ENCODE data around the gene GINS1.

- TF ChIP-seq EZH2 (IDR thresholded peaks at IDR 0.05; ENCODE audit: borderline replicate concordance, low read length) (no peak), CTCF (IDR thresholded peaks at IDR 0.05; ENCODE audit: low read length) (no peak)
These were observed 73.9 kb downstream of the GINS1 start for GRCh38 chr20:25481235-25481917.
